Measurements from ENCODE around the gene DTHD1.

GRCh38 chr4:36237366-36238313 lies 43.8 kb upstream of the DTHD1 start:
- TF ChIP-seq POLR2AphosphoS5 (IDR thresholded peaks at IDR 0.05) (peak in 1 of 3 donors; percentile 33), POLR2A (IDR thresholded peaks at IDR 0.05) (no peak)
